Pancreas (tissue), 10 donors: ENCODE measurements around the gene METTL16. TPM values are rescaled to one million over a fixed set of nuclear protein-coding genes. Genes with fewer than 3 reads are reported as not detected.

Experiments
- ATAC-seq, 4 donors: fragments of 200-7000 bp; cut with Tn5 transposase; one replicate each; pipeline versions ENCODE4 v1.8.0 to v1.9.1; 2020; ENCODE audit warnings: mild to moderate bottlenecking in 4 of 4, moderate library complexity in 4 of 4
- DNase-seq, 6 donors: peaks; one replicate each; pipeline ENCODE4 v3.0.0-alpha.2; 2020
- FAIRE-seq: peaks from 2 replicates; lab custom pipeline; 2012; peaks lifted over from hg19 to GRCh38; lab: Jason Lieb, UNC
- H3K27ac ChIP-seq, 4 donors: fragments of 200-600 bp; sonication (generic); 1 replicate in 3 of 4; 2 replicates in 1 of 4; pipeline versions ENCODE4 v1.5.0 to v1.8.0; 2020
- H3K27me3 ChIP-seq, 4 donors: fragments of 200-600 bp; one replicate each; pipeline ENCODE4 v1.8.0; 2021
- H3K36me3 ChIP-seq, 3 donors: fragments of 200-600 bp; sonication (generic) in 1 of 3; one replicate each; pipeline versions ENCODE4 v1.5.0 to v1.8.0; 2020 to 2021
- H3K4me1 ChIP-seq, 3 donors: fragments of 200-600 bp; one replicate each; pipeline ENCODE4 v1.8.0; 2021
- H3K4me3 ChIP-seq, 4 donors: fragments of 200-600 bp; sonication (generic) in 2 of 4; one replicate each; pipeline versions ENCODE4 v1.5.0 to v1.8.0; 2020 to 2021
- H3K9me3 ChIP-seq, 4 donors: fragments of 200-600 bp; one replicate each; pipeline ENCODE4 v1.8.0; 2021
- CTCF ChIP-seq, 4 donors: fragments of 200-600 bp; sonication (generic) in 3 of 4; IDR thresholded peaks; one replicate each; pipeline versions ENCODE4 v1.5.0 to v1.8.0; 2021; ENCODE audit warnings: antibody characterized with exemption in 4 of 4
- WGBS, 2 donors: extraction: QIAGEN DNeasy Blood & Tissue Kit; methylation state at CpG; one replicate each; pipeline ENCODE4 v1.1.7; 2013; 5-methylcytosine and 5-hydroxymethylcytosine counted together
- intact Hi-C, 3 donors: fragments of 100-400 bp; cut with DNase I; formaldehyde crosslinking; loops; one replicate each; pipeline versions ENCODE4 v1.11.1 to v1.14.2; 2022
- polyA plus RNA-seq, 2 donors: library from polyadenylated mRNA; stranded (reverse); fragments of 200-250 nt; gene quantifications; one replicate each; pipeline ENCODE4 v1.2.3, GENCODE V29; 2013
- total RNA-seq, 6 donors: library from RNA; stranded (reverse); fragmentation: NEBNext Ultra II Directional in 4 of 6; extraction: Animal tissue kit (Norgen Biotek cat#: 25700) in 4 of 6; gene quantifications; one replicate each; pipeline versions ENCODE4 v1.2.1 to v1.2.4, GENCODE V29; 2021 to 2023
- donor health status: healthy with polysubstance abuse.
- donor health status: DM: no; HTN: no; CAD: no; lungs with moderate emphysema.
- donor health status: DM: no; HTN: no; CAD: no.
- donor health status: control.
- donor health status: control.
- donor health status: Bipolar disorder and iron deficiency.
- donor health status: DM: yes; HTN: yes; CAD: no.
- donor health status: DM: no; HTN: no; CAD: no.
- donor health status: DM: no; HTN: no; CAD: no.
- donor health status: DM: yes; HTN: yes; CAD: no.

Gene METTL16
- total and polyA plus RNA-seq, 8 donors: 9.2 to 19.6 (median 14.4) TPM

DNA sequence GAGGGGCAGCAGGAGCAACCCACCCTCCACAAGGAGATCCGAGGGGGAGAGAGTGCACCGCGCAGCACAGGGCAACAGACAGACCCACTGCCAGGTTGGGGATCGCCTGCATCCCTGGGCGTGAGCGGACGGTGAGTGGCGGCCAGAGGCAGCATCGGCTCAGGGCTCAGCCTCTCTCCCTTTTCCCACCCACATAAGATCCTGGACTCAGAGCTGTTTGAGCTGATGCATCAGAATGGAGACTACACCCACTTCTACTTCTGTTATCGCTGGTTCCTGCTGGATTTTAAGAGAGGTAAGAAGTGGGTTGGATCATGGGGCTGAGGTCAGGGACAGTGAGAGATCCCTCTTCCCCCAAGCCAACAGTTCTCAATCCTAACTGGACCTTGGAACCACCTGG, 134.0 kb downstream of the METTL16 start:
- intact Hi-C loops: loop anchor here in 1 of 3 donors (10.0 kb wide), 1 partner anchor 47 kb away; no protein-coding TSS in a partner anchor
- Histone ChIP-seq H3K27me3 (no peaks in the 10 kb centered on the region), H3K27ac (no peak overlapping the region), H3K36me3 (peaks cover 0 to 14% (median 0%) of the 10 kb centered on the region in 3 donors), H3K4me1 (no peaks in the 10 kb centered on the region), H3K4me3 (no peak overlapping the region), H3K9me3 (no peaks in the 10 kb centered on the region)
- 93 to 98% methylated on average over 10 of the region's 10 CpGs for WGBS, 2 donors
- FAIRE-seq (no peak), DNase-seq (no peak), ATAC-seq (no peak)
- TF ChIP-seq CTCF (IDR thresholded peaks at IDR 0.05): no peak

GRCh38 chr17:2376107-2376506, 135.6 kb downstream of the METTL16 start:
- Histone ChIP-seq H3K4me3 (no peak overlapping the region), H3K4me1 (no peaks in the 10 kb centered on the region), H3K27ac (no peak overlapping the region), H3K36me3 (peaks cover 0 to 14% (median 0%) of the 10 kb centered on the region in 3 donors), H3K9me3 (no peaks in the 10 kb centered on the region), H3K27me3 (no peaks in the 10 kb centered on the region)
- no peak for TF ChIP-seq CTCF (IDR thresholded peaks at IDR 0.05)
- no peak for DNase-seq
- ATAC-seq: no peak
- intact Hi-C loops: loop anchor here in 1 of 3 donors (10.0 kb wide), 1 partner anchor 49 kb away; no protein-coding TSS in a partner anchor
- no peak for FAIRE-seq
- WGBS, 2 donors: 93 to 94% methylated on average over 14 of the region's 14 CpGs

- no peak overlapping the region for H3K4me3 ChIP-seq
- H3K36me3 ChIP-seq: peaks cover 0 to 14% (median 0%) of the 10 kb centered on the region in 3 donors
- no peak overlapping the region for H3K27ac ChIP-seq
- WGBS, 2 donors: 92 to 93% methylated on average over 19 of the region's 19 CpGs
- H3K27me3 ChIP-seq: no peaks in the 10 kb centered on the region
- FAIRE-seq: no peak
- no peak for ATAC-seq
- DNase-seq: no peak
- intact Hi-C loops: loop anchor here in 1 of 3 donors (10.0 kb wide), 1 partner anchor 49 kb away; no protein-coding TSS in a partner anchor
- TF ChIP-seq CTCF (IDR thresholded peaks at IDR 0.05): no peak
- no peaks in the 10 kb centered on the region for H3K4me1 ChIP-seq
- no peaks in the 10 kb centered on the region for H3K9me3 ChIP-seq
Measured at GRCh38 chr17:2375406-2375805, 136.3 kb downstream of the METTL16 start.

DNA sequence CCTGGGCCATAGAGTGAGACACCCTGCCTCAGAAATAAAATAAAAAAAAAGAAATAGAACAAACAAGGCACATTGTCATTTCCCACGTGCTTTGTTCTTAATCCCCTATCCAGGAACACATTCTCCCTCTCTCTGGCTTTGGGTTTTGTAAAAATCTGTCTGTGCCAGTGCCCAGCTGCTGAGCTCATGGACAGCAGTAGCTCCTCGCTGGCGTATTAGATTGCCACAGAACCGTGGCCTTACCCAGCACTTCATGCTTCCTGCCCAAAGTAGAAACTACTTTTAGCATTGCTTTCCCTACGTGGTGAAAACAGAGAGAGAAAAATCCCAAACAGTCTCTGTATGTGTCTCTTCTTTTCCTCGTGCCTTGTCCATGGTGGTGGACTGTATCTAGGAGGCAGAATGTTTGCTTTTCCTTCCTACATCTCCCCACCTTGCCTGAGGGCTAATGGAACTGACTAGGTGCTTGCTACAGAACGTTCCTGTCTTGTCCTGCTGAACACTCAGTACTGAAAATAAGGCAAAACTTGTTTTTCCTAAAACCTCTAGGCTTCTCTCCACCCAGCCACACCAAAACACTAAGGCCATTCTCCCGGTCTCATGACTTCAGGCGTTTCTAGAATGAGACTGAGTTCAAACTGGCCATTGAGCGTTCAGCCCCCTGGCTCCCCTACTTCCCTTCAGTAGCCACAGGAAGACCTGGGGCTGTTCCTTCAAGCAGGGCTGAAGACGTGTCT, 137.0 kb downstream of the METTL16 start:
- no peaks in the 10 kb centered on the region for H3K4me1 ChIP-seq
- H3K36me3 ChIP-seq: peaks cover 0 to 14% (median 0%) of the 10 kb centered on the region in 3 donors
- no peaks in the 10 kb centered on the region for H3K9me3 ChIP-seq
- no peaks in the 10 kb centered on the region for H3K27me3 ChIP-seq
- 81 to 85% methylated on average over 11 of the region's 11 CpGs for WGBS, 2 donors
- intact Hi-C loops: loop anchor here in 1 of 3 donors (10.0 kb wide), 1 partner anchor 50 kb away; no protein-coding TSS in a partner anchor
- DNase-seq (no peak), ATAC-seq (no peak), FAIRE-seq (no peak)
- no peak for TF ChIP-seq CTCF (IDR thresholded peaks at IDR 0.05)
- H3K27ac ChIP-seq: no peak overlapping the region
- no peak overlapping the region for H3K4me3 ChIP-seq

- Histone ChIP-seq H3K27me3 (no peaks in the 10 kb centered on the region), H3K27ac (no peak overlapping the region), H3K36me3 (peaks cover 0 to 10% (median 0%) of the 10 kb centered on the region in 3 donors), H3K4me3 (no peak overlapping the region), H3K9me3 (no peaks in the 10 kb centered on the region), H3K4me1 (no peaks in the 10 kb centered on the region)
- DNase-seq: no peak
- WGBS, 2 donors: 91 to 96% methylated on average over 18 of the region's 18 CpGs
- TF ChIP-seq CTCF (IDR thresholded peaks at IDR 0.05): no peak
- FAIRE-seq: no peak
- intact Hi-C loops: loop anchor here in 1 of 3 donors (10.0 kb wide), 1 partner anchor 52 kb away; no protein-coding TSS in a partner anchor
- no peak for ATAC-seq
Measured at GRCh38 chr17:2373179-2373578, 138.5 kb downstream of the METTL16 start.
